ENCODE results near the gene SLC35F2.

Gene SLC35F2

DNA sequence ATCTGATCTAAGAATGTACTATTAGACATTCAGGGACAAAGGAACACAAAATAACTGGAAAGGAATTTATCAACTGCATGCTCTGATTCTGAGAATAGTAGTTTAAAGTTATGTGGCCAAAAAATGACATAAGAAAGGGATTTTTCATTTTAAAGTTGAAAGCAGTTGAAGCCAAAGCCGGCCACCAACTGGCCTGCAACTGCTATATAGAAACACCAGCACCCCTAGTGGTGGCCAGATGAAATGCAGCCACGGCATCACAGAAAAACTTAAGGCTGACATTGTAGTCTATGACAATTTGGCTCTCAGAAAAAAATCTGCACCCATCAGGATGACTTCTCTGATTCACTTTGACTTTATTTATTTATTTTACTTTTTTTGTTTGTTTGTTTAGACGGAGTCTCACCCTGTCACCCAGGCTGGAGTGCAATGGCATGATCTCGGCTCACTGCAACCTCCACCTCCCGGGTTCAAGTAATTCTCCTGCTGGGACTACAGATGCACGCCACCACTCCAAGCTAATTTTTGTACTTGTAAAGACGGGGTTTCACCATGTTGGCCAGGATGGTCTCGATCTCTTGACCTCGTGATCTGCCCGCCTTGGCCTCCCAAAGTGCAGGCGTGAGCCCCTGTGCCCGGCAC, 59.2 kb downstream of the SLC35F2 start:
- peak; percentile 74 for DNase-seq (ENCODE audit: extremely low spot score)
- TF ChIP-seq, protein P1, sequence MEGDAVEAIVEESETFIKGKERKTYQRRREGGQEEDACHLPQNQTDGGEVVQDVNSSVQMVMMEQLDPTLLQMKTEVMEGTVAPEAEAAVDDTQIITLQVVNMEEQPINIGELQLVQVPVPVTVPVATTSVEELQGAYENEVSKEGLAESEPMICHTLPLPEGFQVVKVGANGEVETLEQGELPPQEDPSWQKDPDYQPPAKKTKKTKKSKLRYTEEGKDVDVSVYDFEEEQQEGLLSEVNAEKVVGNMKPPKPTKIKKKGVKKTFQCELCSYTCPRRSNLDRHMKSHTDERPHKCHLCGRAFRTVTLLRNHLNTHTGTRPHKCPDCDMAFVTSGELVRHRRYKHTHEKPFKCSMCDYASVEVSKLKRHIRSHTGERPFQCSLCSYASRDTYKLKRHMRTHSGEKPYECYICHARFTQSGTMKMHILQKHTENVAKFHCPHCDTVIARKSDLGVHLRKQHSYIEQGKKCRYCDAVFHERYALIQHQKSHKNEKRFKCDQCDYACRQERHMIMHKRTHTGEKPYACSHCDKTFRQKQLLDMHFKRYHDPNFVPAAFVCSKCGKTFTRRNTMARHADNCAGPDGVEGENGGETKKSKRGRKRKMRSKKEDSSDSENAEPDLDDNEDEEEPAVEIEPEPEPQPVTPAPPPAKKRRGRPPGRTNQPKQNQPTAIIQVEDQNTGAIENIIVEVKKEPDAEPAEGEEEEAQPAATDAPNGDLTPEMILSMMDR (IDR thresholded peaks at IDR 0.05; ENCODE audit: control extremely low read depth, extremely low read depth, low read depth, missing control alignments): peak; percentile 82
- CTCF ChIA-PET: interaction anchor here (0.7 to 2.4 kb wide), 16 partner anchors 8 to 236 kb away, joined by 3 to 13 read pairs (median 4); no protein-coding TSS in a partner anchor
- POLR2A ChIA-PET: no interaction called here

DNA sequence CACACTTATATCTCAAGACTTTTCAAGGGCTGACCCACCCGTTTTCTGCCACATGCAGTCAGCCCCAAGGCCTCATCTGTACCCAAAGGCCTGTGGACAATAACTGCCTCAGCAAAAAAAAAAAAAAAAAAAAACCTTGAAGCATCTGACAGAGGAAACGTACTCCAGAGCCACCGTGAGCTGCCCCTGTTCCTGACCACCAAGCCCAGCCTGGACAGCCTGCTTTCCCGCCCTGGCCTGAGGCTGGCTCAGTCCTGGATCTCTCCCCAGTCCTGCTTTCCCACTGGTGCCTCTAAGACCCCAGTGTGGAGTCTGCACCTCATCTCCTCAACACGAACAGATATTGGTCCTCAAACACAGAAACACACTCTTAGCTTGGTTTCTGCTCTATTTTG, 66.5 kb downstream of the SLC35F2 start:
- POLR2A ChIA-PET: no interaction called here
- CTCF ChIA-PET: interaction anchor here (0.9 to 2.1 kb wide), 5 partner anchors 13 to 63 kb away, joined by 3 to 12 read pairs (median 3); no protein-coding TSS in a partner anchor
- DNase-seq (ENCODE audit: extremely low spot score): no peak
- TF ChIP-seq, protein P1 (IDR thresholded peaks at IDR 0.05; ENCODE audit: control extremely low read depth, extremely low read depth, low read depth, missing control alignments): no peak

DNA sequence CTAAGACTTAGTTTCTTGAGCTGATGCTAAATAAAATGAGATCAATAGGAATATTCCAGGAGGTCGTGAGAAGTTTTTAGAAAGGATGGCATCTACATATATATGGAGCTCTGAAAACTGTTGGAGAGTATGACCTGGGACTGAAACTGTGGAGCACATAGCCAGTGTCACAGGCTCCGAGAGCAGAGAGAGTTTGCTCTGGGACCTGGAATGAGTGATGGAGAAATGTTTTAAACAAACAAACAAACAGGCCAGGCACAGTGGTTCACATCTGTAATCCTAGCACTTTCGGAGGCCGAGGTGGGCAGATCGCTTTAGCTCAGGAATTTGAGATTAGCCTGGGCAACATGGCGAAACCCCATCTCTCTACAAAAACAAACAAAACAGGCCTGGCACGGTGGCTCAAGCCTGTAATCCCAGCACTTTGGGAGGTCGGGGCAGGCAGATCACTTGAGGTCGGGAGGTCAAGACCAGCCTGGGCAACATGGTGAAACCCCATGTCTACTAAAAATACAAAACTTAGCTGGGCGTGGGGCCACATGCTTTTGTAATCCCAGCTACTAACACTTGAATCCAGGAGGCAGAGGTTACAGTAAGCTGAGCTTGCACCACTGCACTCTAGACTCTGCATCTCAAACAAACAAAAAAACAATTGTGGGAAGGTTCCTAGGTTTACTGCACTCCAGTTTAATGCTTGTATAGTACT, 67.1 kb downstream of the SLC35F2 start:
- CTCF ChIA-PET: interaction anchor here (0.9 to 2.1 kb wide), 6 partner anchors 8 to 126 kb away, joined by 3 to 12 read pairs (median 3); no protein-coding TSS in a partner anchor
- DNase-seq (ENCODE audit: extremely low spot score): no peak
- TF ChIP-seq, protein P1 (IDR thresholded peaks at IDR 0.05; ENCODE audit: control extremely low read depth, extremely low read depth, low read depth, missing control alignments): no peak
- POLR2A ChIA-PET: no interaction called here

DNA sequence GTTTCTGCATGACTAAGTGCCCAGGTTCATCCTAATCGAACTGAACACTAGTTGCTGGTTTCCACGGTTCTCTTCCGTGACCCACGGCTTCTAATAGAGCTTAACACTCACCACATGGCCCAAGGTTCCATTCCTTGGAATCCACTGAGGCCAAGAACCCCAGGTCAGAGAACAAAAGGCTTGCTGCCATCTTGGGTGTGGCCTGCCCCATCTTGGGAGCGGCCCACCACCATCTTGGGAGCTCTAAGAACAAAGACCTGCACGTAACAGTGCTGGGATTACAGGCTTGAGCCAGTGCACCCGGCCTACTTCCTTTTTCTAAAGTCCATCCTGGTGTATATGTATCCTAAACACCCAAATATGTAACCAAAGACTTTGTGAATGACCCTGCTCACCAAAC, 68.8 kb downstream of the SLC35F2 start:
- DNase-seq (ENCODE audit: extremely low spot score): no peak
- TF ChIP-seq, protein P1 (IDR thresholded peaks at IDR 0.05; ENCODE audit: control extremely low read depth, extremely low read depth, low read depth, missing control alignments): no peak
- ChIA-PET CTCF (interaction anchor here (0.8 to 2.3 kb wide), 4 partner anchors 7 to 18 kb away, joined by 3 to 10 read pairs (median 3); no protein-coding TSS in a partner anchor), POLR2A (no interaction called here)

DNA sequence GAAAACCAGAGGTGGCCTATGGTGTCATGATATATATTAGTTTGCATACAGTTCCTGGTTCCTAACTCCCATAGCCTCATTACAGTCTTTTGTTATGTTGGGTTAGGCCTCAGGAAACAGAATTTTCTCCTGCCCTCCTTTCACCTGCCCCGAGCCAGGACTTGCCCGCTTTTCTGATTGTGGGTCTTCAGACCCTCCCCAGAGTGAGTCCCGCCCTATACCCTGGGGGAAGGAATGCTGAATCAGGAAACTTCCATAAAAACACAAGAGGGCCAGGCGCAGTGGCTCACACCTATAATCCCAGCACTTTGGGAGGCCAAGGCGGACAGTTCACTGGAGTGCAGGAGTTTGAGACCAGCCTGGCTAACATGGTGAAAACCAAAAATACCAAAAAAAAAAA, 70.9 kb downstream of the SLC35F2 start:
- ChIA-PET CTCF (no interaction called here), POLR2A (no interaction called here)

DNA sequence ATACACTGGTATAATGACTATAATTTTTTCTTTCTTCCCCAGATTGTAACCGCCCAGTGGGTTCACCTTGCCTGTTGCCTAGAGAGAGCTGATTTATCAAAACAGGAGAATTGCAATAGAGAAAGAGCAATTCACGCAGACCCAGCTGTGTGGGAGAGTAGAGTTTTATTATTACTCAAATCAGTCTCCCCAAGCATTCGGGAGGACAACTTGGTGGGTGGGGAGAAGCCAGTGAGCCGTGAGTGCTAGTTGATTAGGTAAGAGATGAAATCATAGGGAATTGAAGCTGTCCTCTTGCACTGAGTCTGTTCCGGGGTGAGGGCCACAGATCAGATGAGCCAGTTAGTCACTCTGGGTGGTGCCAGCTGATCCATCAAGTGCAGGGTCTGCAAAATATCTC, 73.2 kb downstream of the SLC35F2 start:
- no peak for DNase-seq (ENCODE audit: extremely low spot score)
- TF ChIP-seq, protein P1 (IDR thresholded peaks at IDR 0.05; ENCODE audit: control extremely low read depth, extremely low read depth, low read depth, missing control alignments): no peak
- ChIA-PET CTCF (interaction anchor here (1.1 to 1.3 kb wide), 2 partner anchors 9 to 10 kb away, joined by 3 read pairs; no protein-coding TSS in a partner anchor), POLR2A (no interaction called here)

More for the DNA sequence above, 70.9 kb downstream of the SLC35F2 start:
- TF ChIP-seq, protein P1 (IDR thresholded peaks at IDR 0.05; ENCODE audit: control extremely low read depth, extremely low read depth, low read depth, missing control alignments): no peak
- DNase-seq (ENCODE audit: extremely low spot score): no peak
